ENCODE data around the gene KRTAP10-3.

KRTAP10-3 gene

DNA sequence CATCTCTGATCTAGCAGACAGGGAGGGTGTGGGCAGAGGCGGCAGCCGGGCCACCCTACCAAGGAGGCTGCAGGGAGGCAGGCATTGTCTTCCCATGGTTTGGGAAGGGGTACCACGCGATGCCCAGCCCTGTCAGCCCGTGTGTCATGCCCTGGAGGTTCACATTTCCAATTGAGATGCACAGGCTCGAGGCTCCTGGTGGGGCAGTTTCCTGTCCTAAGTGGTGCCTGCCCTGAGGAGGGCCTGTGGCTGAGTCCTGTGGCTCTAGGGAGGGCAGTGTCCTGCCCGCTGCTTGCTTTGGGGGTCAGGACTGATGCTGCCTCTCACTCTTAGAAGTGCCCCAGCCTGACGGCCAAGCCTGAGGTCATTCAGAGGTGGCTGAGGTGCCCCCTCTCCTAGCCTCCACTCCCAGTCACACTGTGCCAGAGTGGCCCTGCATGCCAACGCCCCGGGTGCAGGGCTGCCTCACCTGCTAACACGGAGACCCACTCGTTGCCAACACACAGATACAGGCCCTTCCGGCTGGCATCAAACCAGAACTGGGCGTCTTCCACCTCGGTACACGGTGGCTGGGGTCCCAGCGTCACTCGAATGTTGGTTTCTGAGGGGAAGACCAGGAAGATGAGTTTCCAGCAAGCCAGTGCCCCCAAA is 30.5 kb downstream of the KRTAP10-3 start:
- DNase-seq (ENCODE audit: low read depth): no peak

DNA sequence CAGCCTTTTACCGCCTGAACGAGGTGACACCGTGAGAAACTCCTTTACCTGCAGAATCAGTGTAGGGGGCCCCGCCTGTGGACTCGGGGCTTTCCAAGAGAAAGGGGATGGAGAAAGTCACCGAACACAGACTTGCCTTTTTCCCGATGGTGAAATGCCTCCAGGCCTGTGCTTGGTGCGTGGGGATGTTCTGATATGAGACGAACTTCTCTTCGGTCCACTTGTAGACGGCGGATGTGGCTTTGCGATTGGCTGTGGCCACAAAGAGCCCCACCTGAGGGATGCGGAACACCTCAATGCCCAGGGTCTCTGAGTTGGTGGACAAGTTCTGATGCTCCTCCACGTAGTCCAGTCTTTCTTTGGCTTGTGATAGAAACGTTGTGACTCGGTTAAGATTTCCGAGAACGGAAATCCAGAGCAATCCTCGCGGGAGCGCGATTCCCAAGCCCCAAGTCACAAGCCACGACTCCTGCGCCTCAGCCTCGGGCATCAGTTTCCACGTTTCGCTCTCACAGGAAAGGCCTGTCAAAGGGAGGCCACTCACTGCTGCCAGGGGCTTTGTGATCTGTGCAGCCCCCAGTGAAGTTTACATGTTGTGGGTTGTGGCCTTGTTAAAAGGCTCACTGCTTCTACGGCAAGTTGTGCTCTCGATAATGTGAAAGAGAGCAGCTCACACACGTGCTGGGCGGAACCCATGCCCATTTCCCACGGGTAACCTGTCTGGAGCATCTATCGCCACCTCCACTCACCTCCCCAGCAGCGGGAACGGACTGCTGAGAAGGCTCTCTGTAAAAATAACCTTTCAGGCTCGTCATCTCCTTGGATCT is 31.2 kb downstream of the KRTAP10-3 start:
- no peak for DNase-seq (ENCODE audit: low read depth)

DNA sequence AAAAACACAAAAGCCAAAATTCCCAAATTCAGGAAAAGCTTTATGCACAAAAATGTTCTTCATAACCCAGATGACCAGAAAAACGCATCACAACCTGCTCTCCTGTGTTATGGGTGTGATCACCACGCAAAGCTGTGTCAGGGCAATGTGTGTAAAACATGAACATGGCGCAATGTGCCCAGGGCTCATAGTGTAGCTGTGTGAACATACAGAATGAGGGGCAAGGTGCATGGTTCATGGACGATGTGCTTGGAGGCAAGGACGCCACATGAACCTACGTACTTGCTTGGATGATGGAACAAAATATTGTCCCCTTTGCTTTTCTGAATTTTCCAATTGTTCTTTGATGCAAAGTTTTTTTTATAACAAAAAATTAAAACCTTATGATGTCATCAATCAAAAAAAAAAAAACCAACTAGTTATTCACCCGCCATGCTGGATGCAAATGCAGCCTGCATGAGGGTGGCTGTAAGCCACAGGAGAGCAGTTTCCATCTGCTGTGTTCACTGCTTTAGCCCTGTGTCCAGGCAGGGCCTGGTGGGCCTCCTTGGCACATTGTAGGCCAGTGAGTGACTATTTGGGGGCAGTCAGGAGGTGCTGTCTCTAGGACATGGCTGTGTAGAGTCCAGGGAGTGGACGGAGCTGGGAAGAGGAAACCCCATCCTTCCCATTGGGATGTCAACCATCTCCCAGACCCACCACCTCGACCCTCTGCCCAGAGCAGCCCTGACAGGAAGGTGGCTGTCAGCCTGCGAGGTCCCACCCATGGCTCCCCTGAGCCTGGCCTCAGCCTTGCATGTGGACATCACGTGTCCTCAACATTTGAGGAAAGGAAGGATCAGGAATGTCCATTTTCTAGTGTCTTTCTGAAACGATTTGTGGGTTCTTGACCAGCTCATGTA is 32.2 kb downstream of the KRTAP10-3 start:
- no peak for DNase-seq (ENCODE audit: low read depth)

DNA sequence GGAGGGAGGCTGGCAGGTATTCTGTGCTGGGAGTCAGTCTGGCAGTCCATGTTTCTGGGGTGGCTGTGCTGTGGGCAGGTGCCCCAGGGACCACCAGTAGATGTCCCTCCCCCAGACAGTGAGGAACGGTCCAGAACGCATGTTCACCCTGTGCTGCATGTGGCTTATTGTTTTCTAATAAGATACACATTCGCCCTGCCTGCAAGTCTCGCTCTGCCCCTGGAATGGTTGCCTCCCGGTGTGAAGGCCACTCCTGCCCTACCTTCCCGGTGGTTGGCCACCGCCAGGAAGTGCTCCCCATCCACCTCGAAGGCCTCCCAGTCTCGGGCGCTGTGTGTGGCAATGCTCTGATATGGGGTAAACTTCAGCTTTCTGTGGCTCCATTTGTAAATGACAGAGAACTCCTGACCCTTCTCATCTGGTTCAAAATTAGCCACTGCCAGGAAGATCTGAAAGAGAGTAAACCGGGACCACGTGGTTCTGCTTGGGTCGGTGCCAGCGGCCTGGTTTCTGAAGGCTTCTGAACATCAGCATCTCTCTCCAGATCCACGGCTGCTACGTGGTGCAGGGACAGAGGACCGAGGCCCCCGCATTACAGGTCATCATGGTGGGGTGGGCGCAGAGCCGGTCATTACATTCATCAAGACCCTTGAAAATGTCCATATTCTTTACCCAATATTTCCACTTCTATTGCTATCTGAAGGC is 33.1 kb downstream of the KRTAP10-3 start:
- no peak for DNase-seq (ENCODE audit: low read depth)

DNA sequence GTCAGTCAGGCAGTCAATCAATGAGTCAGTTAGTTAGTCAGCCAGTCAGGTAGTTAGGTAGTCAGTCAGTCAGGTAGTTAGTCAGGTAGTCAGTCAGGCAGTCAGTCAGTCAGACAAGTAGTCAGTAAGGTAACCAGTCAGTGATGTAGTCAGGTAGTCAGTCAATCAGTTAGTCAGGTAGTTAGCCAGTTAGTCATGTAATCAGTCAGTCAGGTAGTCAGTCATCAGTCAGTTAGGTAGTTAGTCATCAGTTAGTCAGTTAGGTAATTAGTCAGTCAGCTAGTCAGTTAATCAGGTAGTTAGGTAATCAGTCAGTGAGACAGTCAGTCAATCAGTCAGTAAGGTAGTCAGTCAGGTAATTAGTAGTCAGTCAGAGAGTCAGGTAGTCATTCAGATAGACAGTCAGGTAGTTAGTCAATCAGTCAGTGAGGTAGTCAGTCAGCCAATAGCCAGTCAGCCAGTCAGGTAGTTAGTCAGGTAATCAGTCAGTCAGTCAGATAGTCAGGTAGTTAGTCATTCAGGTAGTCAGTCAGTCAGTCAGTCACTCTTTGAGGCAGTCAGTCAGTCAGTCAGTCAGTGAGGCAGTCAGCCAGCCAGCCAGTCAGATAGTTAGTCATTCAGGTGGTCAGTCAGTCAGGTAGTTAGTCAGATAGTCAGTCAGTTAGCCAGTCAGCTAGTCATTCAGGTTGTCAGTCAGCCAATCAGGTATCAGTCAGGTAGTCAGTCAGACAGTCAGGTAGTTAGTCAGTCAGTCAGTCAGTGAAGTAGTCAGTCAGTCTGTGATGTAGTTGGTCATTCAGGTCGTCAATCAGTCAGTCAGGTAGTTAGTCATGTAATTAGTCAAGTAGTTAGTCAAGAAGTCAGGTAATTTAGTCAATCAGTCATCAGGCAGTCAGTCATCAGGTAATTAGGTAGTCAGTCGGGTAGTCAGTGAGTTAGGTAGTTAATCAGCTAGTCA is 33.9 kb downstream of the KRTAP10-3 start:
- no peak for DNase-seq (ENCODE audit: low read depth)

DNA sequence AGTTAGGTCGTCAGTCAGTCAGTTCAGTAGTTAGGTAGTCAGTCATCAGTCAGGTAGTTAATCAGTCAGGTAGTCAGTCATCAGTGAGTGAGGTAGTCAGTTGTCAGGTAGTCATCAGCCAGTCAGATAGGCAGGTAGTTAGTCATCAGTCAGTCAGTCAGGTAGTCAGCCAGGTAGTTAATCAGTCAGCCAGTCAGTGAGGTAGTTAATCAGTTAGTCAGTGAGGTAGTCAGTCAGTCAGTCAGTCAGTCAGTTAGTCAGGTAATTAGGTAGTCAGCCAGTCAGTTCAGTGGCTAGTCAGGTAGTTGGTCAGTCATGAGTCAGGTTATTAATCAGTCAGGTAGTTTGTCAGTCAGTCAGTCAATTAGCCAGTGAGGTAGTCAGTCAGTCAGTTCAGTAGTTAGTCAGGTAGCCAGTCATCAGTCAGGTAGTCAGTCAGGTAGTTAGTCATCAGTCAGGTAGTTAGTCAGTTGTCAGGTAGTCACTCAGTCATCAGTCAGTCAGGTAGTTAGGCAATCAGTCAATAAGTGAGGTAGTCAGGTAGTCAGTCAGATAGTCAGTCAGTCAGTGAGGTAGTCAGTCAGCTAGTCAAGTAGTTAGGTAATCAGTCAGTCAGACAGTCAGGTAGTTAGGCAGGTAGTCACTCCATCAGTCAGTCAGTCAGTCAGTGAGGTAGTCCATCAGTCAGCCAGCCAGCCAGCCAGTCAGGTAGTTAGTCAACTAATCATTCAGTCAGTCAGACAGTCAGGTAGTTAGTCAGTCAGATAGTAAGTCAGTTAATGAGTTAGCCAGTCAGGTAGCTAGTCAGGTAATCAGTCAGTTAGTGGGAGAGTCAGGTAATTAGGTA is 34.8 kb downstream of the KRTAP10-3 start:
- no peak for DNase-seq (ENCODE audit: low read depth)

DNA sequence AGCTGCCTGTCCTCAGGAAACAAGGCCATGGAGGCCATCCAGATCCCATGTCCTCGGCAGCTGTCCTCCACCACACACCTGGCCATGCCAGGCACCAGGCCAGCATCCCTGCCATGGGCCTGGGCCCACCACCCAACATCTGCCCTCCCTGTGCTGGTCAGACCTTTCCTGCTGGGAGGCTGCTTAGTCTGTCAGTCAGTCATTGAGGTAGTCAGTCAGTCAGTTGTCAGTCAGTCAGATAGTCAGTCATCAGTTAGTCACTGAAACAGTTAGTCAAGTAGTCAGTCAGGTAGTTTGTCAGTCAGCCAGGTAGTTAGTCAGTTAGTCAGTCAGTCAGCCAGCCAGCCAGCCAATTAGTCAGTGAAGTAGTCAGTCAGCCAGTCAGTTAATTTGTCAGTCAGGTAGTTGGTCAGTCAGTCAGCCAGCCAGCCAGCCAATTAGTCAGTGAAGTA is 35.8 kb downstream of the KRTAP10-3 start:
- DNase-seq (ENCODE audit: low read depth): no peak

DNA sequence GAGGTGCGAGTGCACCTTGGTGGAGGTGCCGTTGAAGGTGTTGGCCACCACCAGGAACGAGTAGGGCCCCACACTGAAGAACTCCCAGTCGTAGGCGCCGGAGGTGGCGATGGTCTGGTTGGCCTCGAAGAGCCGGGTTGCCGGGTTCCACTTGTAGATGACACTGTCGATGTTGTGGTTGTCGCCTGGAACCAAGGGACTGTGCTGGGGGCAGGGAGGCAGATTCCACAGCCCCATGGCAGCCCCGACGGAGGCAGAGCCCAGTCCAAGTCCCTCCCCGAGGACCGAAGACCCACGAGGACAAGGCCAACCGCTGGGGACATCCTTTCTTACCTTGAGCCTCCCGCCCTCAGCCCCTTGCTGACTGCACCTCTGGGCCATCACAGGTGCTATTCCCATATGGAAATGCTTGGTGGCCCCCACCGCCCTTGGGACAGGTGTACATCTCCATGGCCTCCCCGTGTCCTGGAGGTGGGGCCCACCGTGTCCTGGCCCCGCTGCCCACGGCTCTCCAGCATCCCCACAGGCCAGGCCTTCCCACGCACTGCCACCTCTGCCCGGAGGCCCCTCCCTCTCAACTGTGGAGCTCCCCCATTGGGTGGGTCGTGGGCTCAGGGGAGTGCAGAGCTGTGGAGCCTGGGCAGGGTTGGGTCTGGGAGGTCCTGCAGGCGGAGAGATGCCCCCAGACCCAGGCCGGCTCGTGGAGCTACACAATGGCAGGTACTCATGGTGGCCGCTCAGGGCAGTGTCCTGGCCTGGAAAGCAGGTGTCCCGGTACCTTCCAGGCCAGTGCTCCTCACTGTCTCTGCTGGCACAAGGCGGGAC is 36.5 kb downstream of the KRTAP10-3 start:
- DNase-seq (ENCODE audit: low read depth): no peak

DNA sequence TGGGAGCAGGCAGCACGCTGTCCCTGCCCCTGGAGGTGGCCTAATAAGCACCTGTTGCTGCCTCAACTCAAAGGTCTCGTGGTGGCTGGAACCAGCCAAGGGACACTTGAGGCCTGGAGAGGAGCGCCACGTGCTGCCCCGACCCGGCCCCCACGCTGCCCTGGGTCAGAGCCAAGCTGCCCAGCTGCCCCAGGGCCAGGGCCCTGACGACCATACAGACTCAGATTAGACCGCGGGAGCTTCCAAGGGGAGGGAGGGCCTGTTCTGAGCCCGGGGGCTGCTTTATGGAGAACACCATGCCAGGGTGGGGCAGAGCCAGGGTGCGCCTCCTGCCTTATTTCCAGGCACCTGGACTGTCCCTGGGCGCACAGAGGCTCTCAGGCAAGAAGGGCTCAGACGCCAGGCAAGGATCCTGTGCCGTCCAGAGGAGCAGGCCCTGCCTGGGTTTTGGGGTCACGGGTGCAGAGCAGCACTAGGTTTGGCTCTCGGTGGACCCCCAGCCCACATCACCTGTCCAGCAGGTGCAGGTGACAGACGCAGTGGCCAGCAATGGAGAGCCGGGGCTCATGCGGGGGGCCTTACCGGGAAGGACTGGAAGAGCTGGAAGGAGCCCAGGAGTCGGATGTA is 37.2 kb downstream of the KRTAP10-3 start:
- DNase-seq (ENCODE audit: low read depth): no peak

DNA sequence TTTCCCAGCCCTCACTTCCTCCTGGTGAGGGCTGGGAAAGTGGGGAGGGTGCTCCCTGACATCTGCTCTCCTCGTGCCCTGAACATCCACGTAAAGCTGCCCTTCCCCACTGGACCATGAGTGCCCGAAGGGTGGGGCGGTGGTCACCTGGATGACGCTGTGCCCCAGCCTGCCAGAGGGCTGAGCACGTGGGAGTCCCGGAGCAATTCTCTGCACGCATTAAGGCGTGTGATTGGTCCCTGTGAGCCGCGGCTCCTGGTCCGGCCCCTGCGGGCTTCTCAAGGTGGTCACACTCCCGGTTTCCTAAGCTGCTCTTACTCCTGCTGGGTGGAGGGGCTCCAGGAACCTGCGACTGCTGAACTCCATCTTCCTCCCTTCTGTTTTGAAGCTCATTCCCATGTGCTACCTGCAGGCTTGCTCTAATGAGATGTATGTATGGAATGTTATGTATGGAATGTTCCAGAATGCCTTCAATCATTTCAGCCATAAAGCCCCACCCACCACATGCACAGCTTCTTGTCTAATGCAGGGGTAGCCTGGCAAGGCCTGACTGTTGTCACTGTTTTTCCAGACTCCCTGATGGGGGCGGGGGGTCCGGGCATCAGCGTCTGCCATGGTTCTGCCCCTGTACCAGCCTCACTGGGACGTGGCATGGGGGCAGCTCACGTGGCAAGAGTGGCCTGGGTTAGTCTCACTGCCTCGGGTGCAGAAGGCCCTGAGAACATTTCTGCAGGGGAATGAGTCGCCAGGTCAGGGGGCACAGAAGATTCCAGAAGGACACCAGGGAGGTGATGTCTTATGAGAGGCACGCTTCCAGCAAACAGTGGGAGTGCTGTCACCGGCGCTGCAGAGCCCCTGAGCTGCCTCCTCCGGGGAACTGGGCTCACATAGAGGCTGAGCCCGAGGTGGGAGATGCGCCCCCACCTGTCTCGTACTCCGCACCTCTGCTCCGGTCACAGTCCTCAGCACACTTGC is 38.0 kb downstream of the KRTAP10-3 start:
- DNase-seq (ENCODE audit: low read depth): no peak

DNA sequence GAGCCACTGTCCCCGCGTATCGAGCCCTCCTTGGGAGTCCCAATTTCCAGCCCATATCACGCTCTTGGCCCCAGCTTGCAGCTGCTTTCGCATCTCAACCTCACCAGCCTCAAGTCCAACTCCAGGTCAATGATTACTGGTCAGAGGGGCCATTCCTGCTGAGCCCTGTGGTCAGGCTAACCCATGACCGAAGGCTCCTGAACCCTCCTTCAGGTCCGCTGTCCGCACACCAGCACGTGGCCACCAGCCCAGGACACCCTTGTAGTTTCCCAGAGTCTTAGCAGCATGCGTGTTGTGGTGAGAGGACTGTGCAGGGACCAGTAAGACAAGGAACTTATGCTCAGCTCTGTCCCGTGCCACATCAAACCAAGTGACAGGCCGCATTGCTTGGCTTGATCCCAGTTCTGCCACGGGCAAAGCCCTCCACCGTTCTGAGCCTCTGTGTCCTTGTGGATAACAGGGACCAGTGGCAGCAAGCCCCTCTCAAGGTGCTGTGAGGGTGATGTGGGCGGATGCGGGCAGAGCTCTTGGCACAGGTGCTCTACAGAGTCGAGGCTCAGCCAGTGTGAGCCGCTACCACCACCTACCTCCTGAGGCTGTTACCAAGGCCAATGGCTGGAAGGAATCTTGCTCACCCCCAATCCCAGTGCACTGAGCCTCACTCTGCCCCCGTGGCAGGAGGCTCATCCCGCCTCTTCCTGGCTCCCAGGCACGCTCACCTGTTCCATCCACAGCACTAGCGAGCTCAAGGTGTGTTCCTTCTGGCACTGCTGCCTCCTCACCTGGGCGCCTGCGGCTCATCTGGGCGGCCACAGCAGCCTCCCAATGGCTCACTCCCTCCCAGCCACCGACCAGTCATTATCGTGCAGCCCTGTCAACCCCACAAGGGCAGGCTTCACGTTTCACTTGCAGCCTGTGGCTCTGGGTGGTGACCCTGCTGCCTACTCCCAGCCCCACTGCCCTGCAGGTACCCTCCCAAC is 39.0 kb downstream of the KRTAP10-3 start:
- DNase-seq (ENCODE audit: low read depth): no peak

DNA sequence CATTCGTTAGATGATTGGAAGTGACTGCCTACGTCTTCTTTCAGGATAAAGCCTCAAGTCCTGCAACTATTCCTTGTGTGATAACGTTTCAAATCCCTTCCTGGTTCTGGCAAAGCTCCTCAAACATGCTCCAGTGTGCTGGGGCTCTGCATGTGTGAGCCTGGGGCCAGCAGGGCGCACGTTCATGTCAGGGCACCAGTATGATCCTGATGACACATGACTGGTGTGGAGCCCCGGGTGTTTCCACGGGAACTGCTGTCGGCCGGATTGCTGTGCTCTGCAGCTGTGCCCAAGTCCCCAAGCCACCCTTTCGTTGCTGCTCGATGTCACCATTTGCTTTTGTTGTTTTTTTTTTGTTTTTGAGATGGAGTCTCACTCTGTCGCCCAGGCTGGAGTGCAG is 39.9 kb downstream of the KRTAP10-3 start:
- no peak for DNase-seq (ENCODE audit: low read depth)

DNA sequence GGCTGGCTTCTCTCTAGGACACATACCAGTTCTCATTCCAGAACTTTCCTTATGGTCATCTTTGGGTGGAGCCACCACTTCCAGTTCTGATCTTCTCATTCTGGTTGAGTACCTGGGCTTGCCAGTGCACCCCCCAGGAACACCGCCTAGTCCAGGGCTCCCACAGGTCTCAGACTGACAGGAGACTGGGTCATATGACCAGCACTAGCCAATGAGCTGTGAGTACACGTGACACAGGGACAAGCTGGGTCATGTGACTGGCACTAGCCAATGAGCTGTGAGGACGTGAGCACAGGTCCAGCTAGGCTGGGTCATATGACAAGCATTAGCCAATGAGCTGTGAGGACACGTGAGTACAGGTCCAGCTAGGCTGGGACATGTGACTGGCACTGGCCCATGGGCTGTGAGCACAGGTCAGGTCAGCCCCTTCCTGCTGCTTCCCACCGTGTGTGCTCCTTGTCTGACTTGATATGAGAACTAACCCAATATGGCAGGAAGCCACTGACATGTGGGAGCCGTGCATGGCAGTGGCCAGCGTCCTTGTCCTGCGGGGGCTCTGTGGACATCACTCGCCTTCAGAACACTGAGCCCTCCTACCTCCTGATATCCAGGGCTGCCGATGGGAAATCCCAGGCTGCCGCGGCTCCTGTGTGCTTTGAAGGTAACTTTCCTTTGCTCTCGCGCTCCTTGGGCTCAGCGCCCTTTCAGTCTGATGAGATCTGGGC is 41.3 kb downstream of the KRTAP10-3 start:
- no peak for DNase-seq (ENCODE audit: low read depth)

DNA sequence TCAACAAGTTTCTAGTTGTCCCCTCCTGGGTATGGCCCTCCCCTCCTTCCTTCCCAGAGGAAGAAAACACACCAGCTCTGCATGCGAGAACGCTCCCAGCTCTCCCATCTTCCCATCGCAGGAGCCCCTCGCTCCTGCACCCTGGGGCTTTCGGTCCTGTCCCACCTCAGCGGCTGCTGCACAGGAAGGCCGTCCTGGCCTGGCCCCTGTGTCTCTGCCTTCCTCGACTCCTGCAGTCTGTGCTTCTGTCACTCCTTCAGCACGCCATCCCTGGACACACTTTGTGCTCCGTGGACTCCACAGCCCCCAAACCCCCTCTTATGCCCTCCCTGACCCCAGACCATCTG is 41.8 kb downstream of the KRTAP10-3 start:
- DNase-seq (ENCODE audit: low read depth): no peak

DNA sequence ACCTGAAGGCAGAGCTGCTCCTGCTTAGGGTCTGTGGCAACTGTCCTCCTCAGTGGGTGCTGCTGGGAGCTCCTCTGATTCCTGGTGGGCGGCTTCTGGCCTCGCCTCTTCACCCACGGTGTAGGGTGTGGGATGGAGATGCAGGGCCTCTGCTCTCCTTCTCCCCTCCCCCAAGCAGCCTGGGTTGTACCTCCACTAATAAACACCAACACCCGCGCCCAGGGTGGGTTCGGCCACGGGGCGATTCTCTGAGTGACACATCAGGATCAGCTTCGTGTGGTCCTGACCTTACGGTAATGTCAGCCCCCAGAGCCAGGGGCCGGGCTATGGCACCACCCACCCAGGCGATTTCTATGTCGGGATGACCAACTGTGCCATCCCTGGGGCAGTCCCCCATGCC is 42.3 kb downstream of the KRTAP10-3 start:
- DNase-seq (ENCODE audit: low read depth): no peak
